Ovary (tissue), 9 donors: ENCODE measurements around the gene CSNK2B. TPM values are rescaled to one million over a fixed set of nuclear protein-coding genes. Genes with fewer than 3 reads are reported as not detected.

ENCODE experiments used
- DNase-seq, 5 donors: peaks; one replicate each; pipeline ENCODE4 v3.0.0-alpha.2; 2019 to 2020
- H3K27ac ChIP-seq, 2 donors: fragments of 200-600 bp; one replicate each; pipeline versions ENCODE4 v1.5.1 to v1.8.0; 2019 to 2022
- H3K27me3 ChIP-seq: fragments of 200-600 bp; one replicate; pipeline ENCODE4 v1.8.0; 2022
- H3K36me3 ChIP-seq: fragments of 200-600 bp; sonication (generic); one replicate; pipeline ENCODE4 v1.5.1; 2019
- H3K4me1 ChIP-seq: one replicate; pipeline ENCODE4 v1.8.1; 2013; ENCODE audit warnings: mild to moderate bottlenecking, moderate library complexity; ENCODE audit not compliant: insufficient read depth
- H3K4me3 ChIP-seq: fragments of 200-600 bp; sonication (generic); one replicate; pipeline ENCODE4 v1.5.1; 2017
- H3K9me3 ChIP-seq, 2 donors: fragments of 200-600 bp in 1 of 2; sonication (generic) in 1 of 2; one replicate each; pipeline versions ENCODE4 v1.5.1 to v1.8.1; 2013 to 2019; ENCODE audit warnings: mild to moderate bottlenecking in 1 of 2, moderate library complexity in 1 of 2
- CTCF ChIP-seq, 3 donors: fragments of 450-650 bp in 2 of 3; fragments of 200-600 bp in 1 of 3; IDR thresholded peaks; one replicate each; pipeline versions ENCODE4 v1.5.1 to v1.8.0; 2016 to 2022; ENCODE audit warnings: antibody characterized with exemption in 3 of 3, mild to moderate bottlenecking in 1 of 3
- EP300 ChIP-seq: sonication (generic); formaldehyde crosslinking; IDR thresholded peaks from one replicate; pipeline ENCODE4 v1.6.1; 2017; ENCODE audit warnings: antibody characterized with exemption
- POLR2A ChIP-seq: fragments of 450-650 bp; IDR thresholded peaks from one replicate; pipeline ENCODE4 v1.6.1; 2017; ENCODE audit warnings: antibody characterized with exemption, mild to moderate bottlenecking, moderate library complexity
- WGBS, 3 donors: extraction: QIAGEN DNeasy Blood & Tissue Kit in 1 of 3; methylation state at CpG; one replicate each; pipeline versions ENCODE4 v1.1.5 to v1.1.7; 2013 to 2017; 5-methylcytosine and 5-hydroxymethylcytosine counted together
- intact Hi-C, 4 donors: fragments of 100-400 bp; cut with DNase I; formaldehyde crosslinking; loops; one replicate each; pipeline versions ENCODE4 v1.11.0 to v1.15.1; 2022 to 2023
- polyA plus RNA-seq, 2 donors: library from polyadenylated mRNA; stranded (reverse); fragments of 200-250 nt in 1 of 2; fragments of 350-450 nt in 1 of 2; fragmentation: Illumina TruSeq in 1 of 2; extraction: RNeasy Lipid Tissue Mini Kit (QIAGEN cat#74804) in 1 of 2; gene quantifications; one replicate each; pipeline ENCODE4 v1.2.3, GENCODE V29; 2013 to 2014
- total RNA-seq, 7 donors: library from RNA; depleted of rRNA in 2 of 7; stranded (reverse); fragments of >200 nt in 2 of 7; fragmentation: NEBNext Ultra II Directional in 3 of 7; extraction: Animal tissue kit (Norgen Biotek cat#: 25700) in 3 of 7; gene quantifications; one replicate each; pipeline versions ENCODE4 v1.1.0 to v1.2.4, GENCODE V29; 2016 to 2023
- donor health status: DM: no; HTN: no; CAD: no; lungs with moderate emphysema.
- donor health status: DM: no; HTN: no; CAD: no.
- donor health status: Bipolar disorder and iron deficiency.
- donor health status: DM: yes; HTN: yes; CAD: no.
- donor health status: DM: no; HTN: no; CAD: no.
- donor health status: DM: yes; HTN: yes; CAD: no.

The CSNK2B gene
- total and polyA plus RNA-seq, 9 donors: 120 to 258 (median 144) TPM

- Histone ChIP-seq H3K4me3 (no peak overlapping the region), H3K36me3 (no peaks in the 10 kb centered on the region), H3K9me3 (no peaks in the 10 kb centered on the region), H3K27me3 (no peaks in the 10 kb centered on the region), H3K27ac (no peak overlapping the region), H3K4me1 (peaks cover 2% of the 10 kb centered on the region)
- WGBS, 3 donors: 78 to 82% (median 80%) methylated on average over 8 of the region's 8 CpGs
- DNase-seq: no peak
- intact Hi-C loops: loop anchor here in 2 of 4 donors (10.0 kb wide), 1 partner anchor 177 kb away; the partner anchor contains the start of gene NEU1 (in 2 of the 2)
- TF ChIP-seq EP300: no peak
- no peak for TF ChIP-seq CTCF (IDR thresholded peaks at IDR 0.05)
- no peak for TF ChIP-seq POLR2A
These were observed 21.4 kb downstream of the CSNK2B start for GRCh38 chr6:31687321-31687720.

GRCh38 chr6:31687860-31688693 is 22.2 kb downstream of the CSNK2B start:
- H3K4me3 ChIP-seq: no peak overlapping the region
- WGBS, 3 donors: 73 to 76% (median 75%) methylated on average over 14 of the region's 14 CpGs
- intact Hi-C loops: loop anchor here in 2 of 4 donors (10.0 kb wide), 1 partner anchor 177 kb away; the partner anchor contains the start of gene NEU1 (in 2 of the 2)
- H3K27me3 ChIP-seq: no peaks in the 10 kb centered on the region
- no peak for TF ChIP-seq POLR2A
- TF ChIP-seq EP300: no peak
- no peak for TF ChIP-seq CTCF (IDR thresholded peaks at IDR 0.05)
- no peak for DNase-seq
- peaks cover 2% of the 10 kb centered on the region for H3K4me1 ChIP-seq
- no peak overlapping the region for H3K27ac ChIP-seq
- H3K9me3 ChIP-seq: no peaks in the 10 kb centered on the region
- no peaks in the 10 kb centered on the region for H3K36me3 ChIP-seq

- TF ChIP-seq POLR2A (no peak), CTCF (IDR thresholded peaks at IDR 0.05) (no peak)
- Histone ChIP-seq H3K4me1 (no peaks in the 10 kb centered on the region), H3K4me3 (no peak overlapping the region), H3K27me3 (no peaks in the 10 kb centered on the region), H3K36me3 (no peaks in the 10 kb centered on the region), H3K27ac (no peak overlapping the region), H3K9me3 (no peaks in the 10 kb centered on the region)
- no peak for DNase-seq
- intact Hi-C loops: loop anchor here in 2 of 4 donors (10.0 kb wide), 1 partner anchor 175 kb away; the partner anchor contains the start of gene NEU1 (in 2 of the 2)
- WGBS, 3 donors: 68 to 77% (median 72%) methylated on average over 11 of the region's 11 CpGs
These were observed 23.6 kb downstream of the CSNK2B start for GRCh38 chr6:31689249-31690110.

GRCh38 chr6:31690231-31691077 is 24.6 kb downstream of the CSNK2B start:
- Histone ChIP-seq H3K4me1 (no peaks in the 10 kb centered on the region), H3K4me3 (no peak overlapping the region), H3K36me3 (no peaks in the 10 kb centered on the region), H3K27ac (no peak overlapping the region), H3K27me3 (no peaks in the 10 kb centered on the region), H3K9me3 (no peaks in the 10 kb centered on the region)
- 47 to 51% (median 49%) methylated on average over 10 of the region's 10 CpGs for WGBS, 3 donors
- TF ChIP-seq POLR2A (no peak), EP300 (no peak), CTCF (IDR thresholded peaks at IDR 0.05) (no peak)
- intact Hi-C loops: no loop called here
- no peak for DNase-seq
